HG02884 (cell line): ENCODE measurements around the gene HOXA1.

ENCODE experiments used
- ATAC-seq: cut with Tn5 transposase; IDR thresholded peaks from one replicate; pipeline ENCODE4 v1.9.1; 2021; ENCODE audit warnings: mild to moderate bottlenecking, moderate library complexity; ENCODE audit not compliant: unreplicated experiment

The HOXA1 gene

GRCh38 chr7:27094304-27095049, 1.3 kb downstream of the HOXA1 start:
- no peak for ATAC-seq

GRCh38 chr7:27093184-27093895, 2.5 kb downstream of the HOXA1 start:
- no peak for ATAC-seq

- ATAC-seq: no peak
These were observed 3.0 kb downstream of the HOXA1 start for GRCh38 chr7:27092819-27093110.

- no peak for ATAC-seq
These were observed 3.6 kb downstream of the HOXA1 start for GRCh38 chr7:27091941-27092818.

GRCh38 chr7:27091105-27091504, 4.7 kb downstream of the HOXA1 start:
- ATAC-seq: no peak

- no peak for ATAC-seq
These were observed 7.5 kb downstream of the HOXA1 start for GRCh38 chr7:27088002-27088922.

GRCh38 chr7:27083646-27084045, 12.2 kb downstream of the HOXA1 start:
- no peak for ATAC-seq

GRCh38 chr7:27082171-27082570, 13.6 kb downstream of the HOXA1 start:
- no peak for ATAC-seq

GRCh38 chr7:27080844-27081436, 14.9 kb downstream of the HOXA1 start:
- ATAC-seq: no peak

GRCh38 chr7:27079234-27079975, 16.4 kb downstream of the HOXA1 start:
- ATAC-seq: no peak

GRCh38 chr7:27078616-27079233, 17.1 kb downstream of the HOXA1 start:
- no peak for ATAC-seq

- no peak for ATAC-seq
These were observed 22.7 kb downstream of the HOXA1 start for GRCh38 chr7:27073076-27073475.

GRCh38 chr7:27071622-27072390, 24.0 kb downstream of the HOXA1 start:
- no peak for ATAC-seq

GRCh38 chr7:27068259-27068658, 27.5 kb downstream of the HOXA1 start:
- no peak for ATAC-seq

GRCh38 chr7:27066148-27066547, 29.7 kb downstream of the HOXA1 start:
- ATAC-seq: no peak

GRCh38 chr7:27065709-27066108, 30.1 kb downstream of the HOXA1 start:
- ATAC-seq: no peak

- ATAC-seq: no peak
These were observed 31.1 kb downstream of the HOXA1 start for GRCh38 chr7:27064661-27065060.

- ATAC-seq: no peak
These were observed 31.6 kb downstream of the HOXA1 start for GRCh38 chr7:27064159-27064558.
